Liver (tissue), 3 donors: ENCODE results near the gene GRIN2A.

Source experiments
- SP1 ChIP-seq: IDR thresholded peaks from 2 replicates; pipeline ENCODE4 v1.6.1; 2018; ENCODE audit warnings: antibody characterized with exemption, mild to moderate bottlenecking
- TAF1 ChIP-seq: conservative IDR thresholded peaks from 2 replicates; pipeline ENCODE4 v1.6.1; 2016; ENCODE audit warnings: antibody characterized with exemption, mild to moderate bottlenecking
- TF ChIP-seq, protein P1 (sequence below): fragments of 150-350 bp; IDR thresholded peaks from 2 replicates; pipeline ENCODE4 v1.5.1; 2017; ENCODE audit warnings: improper control_type of control experiment, low read depth, low read length; ENCODE audit not compliant: missing input control
- TF ChIP-seq, protein P2 (sequence below): IDR thresholded peaks from 2 replicates; pipeline ENCODE4 v1.6.1; 2016; ENCODE audit warnings: antibody characterized with exemption
- donor health status: healthy.
- donor health status: healthy.

DNA sequence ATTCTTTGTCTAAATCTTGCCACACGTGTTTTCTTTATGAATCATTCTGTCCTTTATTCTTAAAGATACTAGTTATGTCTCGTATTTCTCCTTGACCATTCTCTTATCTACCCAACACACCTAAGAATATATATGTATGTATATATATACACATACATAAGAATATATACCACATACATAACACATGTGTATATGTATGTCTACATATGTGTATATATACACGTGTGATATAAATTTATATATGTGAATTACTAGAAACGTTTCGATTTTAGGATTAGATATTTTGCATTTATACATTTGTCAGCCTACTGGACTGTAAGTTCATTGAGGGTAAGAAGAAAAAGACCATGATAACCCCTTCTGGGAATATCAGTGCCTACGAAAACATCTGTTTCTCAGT, 388.6 kb downstream of the GRIN2A start:
- TF ChIP-seq, protein P1, sequence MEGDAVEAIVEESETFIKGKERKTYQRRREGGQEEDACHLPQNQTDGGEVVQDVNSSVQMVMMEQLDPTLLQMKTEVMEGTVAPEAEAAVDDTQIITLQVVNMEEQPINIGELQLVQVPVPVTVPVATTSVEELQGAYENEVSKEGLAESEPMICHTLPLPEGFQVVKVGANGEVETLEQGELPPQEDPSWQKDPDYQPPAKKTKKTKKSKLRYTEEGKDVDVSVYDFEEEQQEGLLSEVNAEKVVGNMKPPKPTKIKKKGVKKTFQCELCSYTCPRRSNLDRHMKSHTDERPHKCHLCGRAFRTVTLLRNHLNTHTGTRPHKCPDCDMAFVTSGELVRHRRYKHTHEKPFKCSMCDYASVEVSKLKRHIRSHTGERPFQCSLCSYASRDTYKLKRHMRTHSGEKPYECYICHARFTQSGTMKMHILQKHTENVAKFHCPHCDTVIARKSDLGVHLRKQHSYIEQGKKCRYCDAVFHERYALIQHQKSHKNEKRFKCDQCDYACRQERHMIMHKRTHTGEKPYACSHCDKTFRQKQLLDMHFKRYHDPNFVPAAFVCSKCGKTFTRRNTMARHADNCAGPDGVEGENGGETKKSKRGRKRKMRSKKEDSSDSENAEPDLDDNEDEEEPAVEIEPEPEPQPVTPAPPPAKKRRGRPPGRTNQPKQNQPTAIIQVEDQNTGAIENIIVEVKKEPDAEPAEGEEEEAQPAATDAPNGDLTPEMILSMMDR: no peak
- TF ChIP-seq TAF1: no peak
- no peak for TF ChIP-seq SP1
- TF ChIP-seq, protein P2, sequence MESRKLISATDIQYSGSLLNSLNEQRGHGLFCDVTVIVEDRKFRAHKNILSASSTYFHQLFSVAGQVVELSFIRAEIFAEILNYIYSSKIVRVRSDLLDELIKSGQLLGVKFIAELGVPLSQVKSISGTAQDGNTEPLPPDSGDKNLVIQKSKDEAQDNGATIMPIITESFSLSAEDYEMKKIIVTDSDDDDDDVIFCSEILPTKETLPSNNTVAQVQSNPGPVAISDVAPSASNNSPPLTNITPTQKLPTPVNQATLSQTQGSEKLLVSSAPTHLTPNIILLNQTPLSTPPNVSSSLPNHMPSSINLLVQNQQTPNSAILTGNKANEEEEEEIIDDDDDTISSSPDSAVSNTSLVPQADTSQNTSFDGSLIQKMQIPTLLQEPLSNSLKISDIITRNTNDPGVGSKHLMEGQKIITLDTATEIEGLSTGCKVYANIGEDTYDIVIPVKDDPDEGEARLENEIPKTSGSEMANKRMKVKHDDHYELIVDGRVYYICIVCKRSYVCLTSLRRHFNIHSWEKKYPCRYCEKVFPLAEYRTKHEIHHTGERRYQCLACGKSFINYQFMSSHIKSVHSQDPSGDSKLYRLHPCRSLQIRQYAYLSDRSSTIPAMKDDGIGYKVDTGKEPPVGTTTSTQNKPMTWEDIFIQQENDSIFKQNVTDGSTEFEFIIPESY: no peak
